HG03159 (cell line): ENCODE measurements around the gene TMEM123.
"Not testable (repeated sequence)": the region's sequence is repeated elsewhere in the genome, so short reads cannot be mapped to it uniquely, and the experiment has no call there.

Source experiments
- ATAC-seq: cut with Tn5 transposase; IDR thresholded peaks from one replicate; pipeline ENCODE4 v1.9.1; 2021; ENCODE audit warnings: mild to moderate bottlenecking, moderate library complexity; ENCODE audit not compliant: unreplicated experiment

Gene TMEM123

GRCh38 chr11:102449651-102450570 lies 2.7 kb downstream of the TMEM123 start:
- no peak for ATAC-seq

GRCh38 chr11:102448869-102449224 lies 3.7 kb downstream of the TMEM123 start:
- no peak for ATAC-seq

- no peak for ATAC-seq
Measured at GRCh38 chr11:102447941-102448868, 4.4 kb downstream of the TMEM123 start.

- no peak for ATAC-seq
Measured at GRCh38 chr11:102447193-102447592, 5.4 kb downstream of the TMEM123 start.

GRCh38 chr11:102446606-102447005 lies 6.0 kb downstream of the TMEM123 start:
- no peak for ATAC-seq

GRCh38 chr11:102444693-102445092 lies 7.9 kb downstream of the TMEM123 start:
- ATAC-seq: not testable (repeated sequence)

GRCh38 chr11:102444142-102444541 lies 8.4 kb downstream of the TMEM123 start:
- not testable (repeated sequence) for ATAC-seq

- ATAC-seq: not testable (repeated sequence)
Measured at GRCh38 chr11:102439063-102439363, 13.6 kb downstream of the TMEM123 start.

- no peak for ATAC-seq
Measured at GRCh38 chr11:102438311-102439062, 14.1 kb downstream of the TMEM123 start.

- no peak for ATAC-seq
Measured at GRCh38 chr11:102437727-102438126, 14.8 kb downstream of the TMEM123 start.

GRCh38 chr11:102436976-102437375 lies 15.6 kb downstream of the TMEM123 start:
- ATAC-seq: no peak

GRCh38 chr11:102436561-102436960 lies 16.0 kb downstream of the TMEM123 start:
- ATAC-seq: no peak

- ATAC-seq: no peak
Measured at GRCh38 chr11:102435688-102436087, 16.9 kb downstream of the TMEM123 start.

- not testable (repeated sequence) for ATAC-seq
Measured at GRCh38 chr11:102433571-102433970, 19.0 kb downstream of the TMEM123 start.

GRCh38 chr11:102432560-102432959 lies 20.0 kb downstream of the TMEM123 start:
- ATAC-seq: not testable (repeated sequence)

- ATAC-seq: no peak
Measured at GRCh38 chr11:102431404-102431803, 21.2 kb downstream of the TMEM123 start.

- ATAC-seq: peak; percentile 89
Measured at GRCh38 chr11:102430158-102430836, 22.3 kb downstream of the TMEM123 start.

- no peak for ATAC-seq
Measured at GRCh38 chr11:102429691-102430090, 22.9 kb downstream of the TMEM123 start.

- ATAC-seq: no peak
Measured at GRCh38 chr11:102429226-102429625, 23.3 kb downstream of the TMEM123 start.

GRCh38 chr11:102428696-102429095 lies 23.9 kb downstream of the TMEM123 start:
- ATAC-seq: no peak
